Transverse colon (tissue), 4 donors: ENCODE measurements around the gene LGR5. TPM values are rescaled to one million over a fixed set of nuclear protein-coding genes. Genes with fewer than 3 reads are reported as not detected.

ENCODE experiments used
- DNase-seq: peaks from one replicate; pipeline ENCODE4 v3.0.0-alpha.2; 2019
- H3K27ac ChIP-seq, 4 donors: fragments of 200-600 bp; sonication (generic); 2 replicates each; pipeline ENCODE4 v1.5.1; 2016 to 2018; ENCODE audit warnings: inconsistent platforms in 4 of 4
- H3K27me3 ChIP-seq: fragments of 200-600 bp; sonication (generic); 2 replicates; pipeline ENCODE4 v1.5.1; 2017; ENCODE audit warnings: inconsistent platforms
- H3K36me3 ChIP-seq, 4 donors: fragments of 200-600 bp; sonication (generic); 2 replicates each; pipeline ENCODE4 v1.5.1; 2017 to 2019; ENCODE audit warnings: inconsistent platforms in 4 of 4
- H3K4me1 ChIP-seq, 4 donors: fragments of 200-600 bp; sonication (generic); 2 replicates each; pipeline ENCODE4 v1.5.1; 2017 to 2020; ENCODE audit warnings: inconsistent platforms in 4 of 4
- H3K4me3 ChIP-seq, 4 donors: fragments of 200-600 bp; sonication (generic); 1 replicate in 1 of 4; 2 replicates in 3 of 4; pipeline versions ENCODE4 v1.5.1 to v1.6.1; 2017 to 2019; ENCODE audit warnings: inconsistent platforms in 4 of 4
- H3K9me3 ChIP-seq, 2 donors: fragments of 200-600 bp; sonication (generic); 2 replicates each; pipeline ENCODE4 v1.5.1; 2017 to 2019; ENCODE audit warnings: inconsistent platforms in 2 of 2
- EP300 ChIP-seq: sonication (generic); formaldehyde crosslinking; IDR thresholded peaks from one replicate; pipeline ENCODE4 v1.6.1; 2017; ENCODE audit warnings: antibody characterized with exemption, low read depth
- POLR2A ChIP-seq: fragments of 450-650 bp; IDR thresholded peaks from one replicate; pipeline ENCODE4 v1.6.1; 2016; ENCODE audit warnings: antibody characterized with exemption, mild to moderate bottlenecking, moderate library complexity
- POLR2AphosphoS5 ChIP-seq, 3 donors: sonication (generic); formaldehyde crosslinking; IDR thresholded peaks; one replicate each; pipeline ENCODE4 v1.6.1; 2016; ENCODE audit warnings: antibody characterized with exemption in 3 of 3
- WGBS, 2 donors: methylation state at CpG; one replicate each; pipeline ENCODE4 v1.1.5; 2018; ENCODE audit warnings: low coverage in 1 of 2; 5-methylcytosine and 5-hydroxymethylcytosine counted together
- in situ Hi-C, 4 donors: fragments of 200-750 bp; cut with MboI; loops; one replicate each; pipeline versions ENCODE4 v1.15.0 to v1.15.1; 2017; ENCODE audit warnings: low sequenced_read_pairs in 3 of 4, low pct_ligation_motif_present in 1 of 4, low pct_unique_long_range_greater_than_20kb in 1 of 4
- intact Hi-C: fragments of 100-400 bp; cut with DNase I; formaldehyde crosslinking; loops from one replicate; pipeline ENCODE4 v1.15.1; 2023; ENCODE audit warnings: low total_unique reads
- total RNA-seq, 4 donors: library from RNA; depleted of rRNA; stranded (reverse); fragments of >200 nt; gene quantifications; one replicate each; pipeline ENCODE4 v1.1.0, GENCODE V29; 2016
- TF ChIP-seq, protein P1 (sequence below), 5 experiments: fragments of 200-600 bp in 3 of 5; fragments of 450-650 bp in 2 of 5; sonication (generic) in 3 of 5; IDR thresholded peaks; 1 replicate in 2 of 5; 2 replicates in 3 of 5; pipeline ENCODE4 v1.5.1; 2016 to 2017; ENCODE audit warnings: antibody characterized with exemption in 5 of 5, inconsistent platforms in 3 of 5, mild to moderate bottlenecking in 2 of 5, moderate library complexity in 1 of 5

LGR5 gene
- total RNA-seq, 4 donors from 2014 or later, result 0.37 to 4.8 (median 1.0) TPM

DNA sequence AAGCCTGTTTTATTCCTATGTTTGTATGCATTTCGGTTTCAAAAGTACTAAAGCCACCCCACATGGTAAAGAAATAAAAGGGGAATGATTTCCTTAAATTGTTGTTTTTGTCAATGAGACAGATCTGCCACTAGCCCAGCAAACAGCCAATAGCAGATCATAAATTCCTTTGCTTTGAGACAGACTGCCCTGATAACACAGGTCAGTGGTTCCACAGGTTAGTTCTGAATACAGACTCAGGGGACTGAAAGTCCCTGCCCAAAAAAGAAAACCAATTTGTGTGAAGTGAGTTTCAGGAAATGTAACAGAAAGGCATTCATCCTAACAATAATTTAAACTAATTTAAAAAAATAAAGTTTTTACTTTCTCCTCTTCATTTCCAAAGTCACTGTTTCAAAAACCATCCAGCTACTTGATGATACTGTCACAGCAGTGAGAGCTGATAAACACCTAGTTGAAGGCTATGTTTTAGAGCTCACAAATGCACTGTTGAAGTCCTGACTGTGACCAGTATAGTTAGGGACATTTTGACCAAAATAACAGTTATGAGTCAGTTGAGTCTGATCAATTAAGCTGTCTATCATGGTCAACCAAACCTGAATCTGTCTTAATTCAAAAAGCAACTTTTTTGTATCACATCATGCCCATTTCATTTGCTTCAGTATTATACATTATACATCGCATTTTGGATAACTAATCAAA is 77.7 kb downstream of the LGR5 start:
- Histone ChIP-seq H3K4me3 (no peak overlapping the region), H3K27ac (no peak overlapping the region), H3K4me1 (no peaks in the 10 kb centered on the region), H3K36me3 (no peaks in the 10 kb centered on the region), H3K9me3 (no peaks in the 10 kb centered on the region), H3K27me3 (no peaks in the 10 kb centered on the region)
- DNase-seq, result no peak
- TF ChIP-seq POLR2A, result no peak
- no peak for TF ChIP-seq POLR2AphosphoS5 (IDR thresholded peaks at IDR 0.05)
- TF ChIP-seq, protein P1, sequence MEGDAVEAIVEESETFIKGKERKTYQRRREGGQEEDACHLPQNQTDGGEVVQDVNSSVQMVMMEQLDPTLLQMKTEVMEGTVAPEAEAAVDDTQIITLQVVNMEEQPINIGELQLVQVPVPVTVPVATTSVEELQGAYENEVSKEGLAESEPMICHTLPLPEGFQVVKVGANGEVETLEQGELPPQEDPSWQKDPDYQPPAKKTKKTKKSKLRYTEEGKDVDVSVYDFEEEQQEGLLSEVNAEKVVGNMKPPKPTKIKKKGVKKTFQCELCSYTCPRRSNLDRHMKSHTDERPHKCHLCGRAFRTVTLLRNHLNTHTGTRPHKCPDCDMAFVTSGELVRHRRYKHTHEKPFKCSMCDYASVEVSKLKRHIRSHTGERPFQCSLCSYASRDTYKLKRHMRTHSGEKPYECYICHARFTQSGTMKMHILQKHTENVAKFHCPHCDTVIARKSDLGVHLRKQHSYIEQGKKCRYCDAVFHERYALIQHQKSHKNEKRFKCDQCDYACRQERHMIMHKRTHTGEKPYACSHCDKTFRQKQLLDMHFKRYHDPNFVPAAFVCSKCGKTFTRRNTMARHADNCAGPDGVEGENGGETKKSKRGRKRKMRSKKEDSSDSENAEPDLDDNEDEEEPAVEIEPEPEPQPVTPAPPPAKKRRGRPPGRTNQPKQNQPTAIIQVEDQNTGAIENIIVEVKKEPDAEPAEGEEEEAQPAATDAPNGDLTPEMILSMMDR (IDR thresholded peaks at IDR 0.05), result no peak
- TF ChIP-seq EP300, result no peak
- intact Hi-C loops, result no loop called here
- 63 to 70% methylated on average over 2 of the region's 2 CpGs for WGBS, 2 donors
- in situ Hi-C loops, result no loop called here

DNA sequence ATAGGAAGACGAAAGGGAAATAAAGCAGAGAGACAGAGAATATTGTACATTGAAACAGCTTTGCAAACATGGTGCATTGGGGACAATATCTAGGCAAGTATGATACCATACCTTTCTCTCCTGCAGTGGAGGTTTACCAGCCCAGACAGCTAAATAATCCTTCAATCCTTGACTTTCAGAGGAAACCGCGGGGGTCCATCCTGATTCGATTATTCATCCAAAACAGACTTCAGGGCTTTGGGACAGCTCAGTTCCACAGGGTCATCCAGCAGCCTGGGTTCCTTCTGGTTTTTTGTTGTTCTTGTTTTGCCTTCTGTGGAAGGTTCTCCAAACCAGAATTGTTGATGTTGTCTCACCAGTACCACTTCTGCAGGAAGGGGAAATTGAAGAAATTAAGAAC is 81.5 kb downstream of the LGR5 start:
- Histone ChIP-seq H3K36me3 (no peaks in the 10 kb centered on the region), H3K9me3 (no peaks in the 10 kb centered on the region), H3K27ac (no peak overlapping the region), H3K27me3 (no peaks in the 10 kb centered on the region), H3K4me1 (no peaks in the 10 kb centered on the region), H3K4me3 (no peak overlapping the region)
- intact Hi-C loops (no loop called here), in situ Hi-C loops (no loop called here)
- DNase-seq, result no peak
- WGBS, 2 donors, result 76 to 84% methylated on average over 3 to 4 of the region's 4 CpGs
- TF ChIP-seq POLR2A (no peak), POLR2AphosphoS5 (IDR thresholded peaks at IDR 0.05) (no peak), EP300 (no peak)
- TF ChIP-seq, protein P1 (IDR thresholded peaks at IDR 0.05), result no peak

DNA sequence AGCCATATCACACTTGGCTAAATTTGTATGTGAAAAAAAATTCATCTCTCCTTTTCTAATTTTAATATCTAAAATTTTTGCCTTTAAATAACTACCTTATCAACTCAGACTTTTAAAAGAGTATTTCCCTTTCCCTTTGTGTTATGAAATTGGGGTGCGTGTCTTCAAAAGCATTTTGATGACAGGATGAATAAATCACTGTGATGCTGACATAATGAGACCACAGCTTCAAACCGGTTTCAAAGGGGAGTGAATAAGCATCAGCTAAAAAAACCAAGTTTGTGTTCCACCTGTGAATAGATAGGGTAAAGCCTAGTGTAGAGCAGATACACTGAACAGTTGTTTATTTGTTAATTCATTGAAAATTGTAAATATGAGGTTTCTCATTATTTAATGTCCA is 85.0 kb downstream of the LGR5 start:
- DNase-seq, result no peak
- Histone ChIP-seq H3K9me3 (no peaks in the 10 kb centered on the region), H3K4me1 (no peaks in the 10 kb centered on the region), H3K36me3 (no peaks in the 10 kb centered on the region), H3K27ac (no peak overlapping the region), H3K27me3 (peaks cover 4% of the 10 kb centered on the region), H3K4me3 (no peak overlapping the region)
- intact Hi-C loops (no loop called here), in situ Hi-C loops (no loop called here)
- TF ChIP-seq POLR2AphosphoS5 (IDR thresholded peaks at IDR 0.05) (no peak), EP300 (no peak), POLR2A (no peak)
- TF ChIP-seq, protein P1 (IDR thresholded peaks at IDR 0.05), result no peak
- 54 to 69% methylated on average over 2 of the region's 2 CpGs for WGBS, 2 donors

DNA sequence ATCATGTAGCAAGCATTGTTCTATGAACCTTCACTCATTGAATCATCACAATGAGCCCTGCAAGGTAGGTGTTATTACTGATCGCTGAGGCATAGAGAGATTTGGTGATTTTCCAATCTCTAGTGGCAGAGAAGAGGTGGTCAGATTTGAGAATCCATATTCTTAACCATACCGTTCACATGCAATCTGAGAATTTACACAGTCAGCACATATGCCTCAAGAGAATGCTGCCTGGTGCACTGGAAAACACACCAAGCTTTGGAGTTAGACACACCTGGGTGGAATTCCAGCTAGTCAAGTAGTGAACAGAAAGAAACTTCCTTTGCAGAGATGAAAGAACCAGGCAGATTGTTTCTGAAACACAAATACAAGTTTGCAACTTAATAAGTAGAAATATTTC is 94.1 kb downstream of the LGR5 start:
- H3K36me3 ChIP-seq, result no peaks in the 10 kb centered on the region
- DNase-seq, result no peak
- H3K4me3 ChIP-seq, result no peak overlapping the region
- 82 to 100% methylated on average over 1 to 2 of the region's 2 CpGs for WGBS, 2 donors
- intact Hi-C loops (no loop called here), in situ Hi-C loops (no loop called here)
- no peaks in the 10 kb centered on the region for H3K4me1 ChIP-seq
- H3K27me3 ChIP-seq, result no peaks in the 10 kb centered on the region
- H3K9me3 ChIP-seq, result no peaks in the 10 kb centered on the region
- TF ChIP-seq POLR2AphosphoS5 (IDR thresholded peaks at IDR 0.05), result no peak
- no peak overlapping the region for H3K27ac ChIP-seq
